Measurements from ENCODE around the gene TEX53. TPM values are rescaled to one million over a fixed set of nuclear protein-coding genes. Genes with fewer than 3 reads are reported as not detected.

Gene TEX53
- total RNA-seq, 2 donors from 2014 or later, result not detected

DNA sequence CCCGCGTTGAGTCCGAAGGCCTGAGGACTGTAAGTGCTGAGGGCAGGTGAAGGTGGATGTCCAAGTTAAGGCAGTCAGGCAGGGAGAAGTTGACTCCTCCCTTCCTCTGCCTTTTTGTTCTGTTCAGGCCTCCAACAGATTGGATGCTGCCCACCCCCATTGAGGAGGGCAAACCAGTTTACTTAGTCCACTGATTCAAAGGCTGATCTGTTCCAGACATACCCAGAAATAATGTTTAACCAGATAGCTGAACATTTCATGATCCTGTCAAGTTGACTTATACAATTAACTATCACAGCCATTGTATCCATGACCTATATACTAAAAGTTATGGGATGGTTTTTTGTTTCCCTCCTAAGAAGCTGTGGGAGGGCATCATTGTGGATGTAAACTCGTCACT is 32.7 kb upstream of the TEX53 start:
- TF ChIP-seq, protein P1, sequence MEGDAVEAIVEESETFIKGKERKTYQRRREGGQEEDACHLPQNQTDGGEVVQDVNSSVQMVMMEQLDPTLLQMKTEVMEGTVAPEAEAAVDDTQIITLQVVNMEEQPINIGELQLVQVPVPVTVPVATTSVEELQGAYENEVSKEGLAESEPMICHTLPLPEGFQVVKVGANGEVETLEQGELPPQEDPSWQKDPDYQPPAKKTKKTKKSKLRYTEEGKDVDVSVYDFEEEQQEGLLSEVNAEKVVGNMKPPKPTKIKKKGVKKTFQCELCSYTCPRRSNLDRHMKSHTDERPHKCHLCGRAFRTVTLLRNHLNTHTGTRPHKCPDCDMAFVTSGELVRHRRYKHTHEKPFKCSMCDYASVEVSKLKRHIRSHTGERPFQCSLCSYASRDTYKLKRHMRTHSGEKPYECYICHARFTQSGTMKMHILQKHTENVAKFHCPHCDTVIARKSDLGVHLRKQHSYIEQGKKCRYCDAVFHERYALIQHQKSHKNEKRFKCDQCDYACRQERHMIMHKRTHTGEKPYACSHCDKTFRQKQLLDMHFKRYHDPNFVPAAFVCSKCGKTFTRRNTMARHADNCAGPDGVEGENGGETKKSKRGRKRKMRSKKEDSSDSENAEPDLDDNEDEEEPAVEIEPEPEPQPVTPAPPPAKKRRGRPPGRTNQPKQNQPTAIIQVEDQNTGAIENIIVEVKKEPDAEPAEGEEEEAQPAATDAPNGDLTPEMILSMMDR (IDR thresholded peaks at IDR 0.05), result no peak
- H3K9me3 ChIP-seq, result no peaks in the 10 kb centered on the region
- no peak overlapping the region for H3K4me3 ChIP-seq
- no peaks in the 10 kb centered on the region for H3K36me3 ChIP-seq
- no peak for DNase-seq (ENCODE audit: low spot score)
- H3K4me1 ChIP-seq, result no peaks in the 10 kb centered on the region
- no peaks in the 10 kb centered on the region for H3K27me3 ChIP-seq
- no peak overlapping the region for H3K27ac ChIP-seq

DNA sequence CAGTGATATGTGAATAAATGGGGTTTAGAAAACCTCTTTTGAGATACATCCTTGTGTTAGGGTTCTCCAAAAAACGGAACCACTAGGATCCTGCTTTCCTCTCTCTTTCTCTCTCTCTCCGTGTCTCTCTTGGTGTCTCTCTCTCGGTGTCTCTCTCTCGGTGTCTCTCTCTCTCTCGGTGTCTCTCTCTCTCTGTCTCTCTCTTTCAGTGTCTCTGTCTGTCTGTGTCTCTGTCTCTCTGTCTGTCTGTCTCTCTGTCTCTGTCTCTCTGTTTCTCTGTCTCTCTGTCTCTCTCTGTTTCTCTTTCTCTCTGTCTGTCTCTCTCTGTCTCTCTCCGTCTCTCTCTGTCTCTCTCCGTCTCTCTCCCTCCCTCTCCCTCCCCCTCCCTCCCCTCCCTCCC is 32.2 kb upstream of the TEX53 start:
- Histone ChIP-seq H3K4me1 (no peaks in the 10 kb centered on the region), H3K27me3 (no peaks in the 10 kb centered on the region)
- TF ChIP-seq, protein P1 (IDR thresholded peaks at IDR 0.05), result no peak

DNA sequence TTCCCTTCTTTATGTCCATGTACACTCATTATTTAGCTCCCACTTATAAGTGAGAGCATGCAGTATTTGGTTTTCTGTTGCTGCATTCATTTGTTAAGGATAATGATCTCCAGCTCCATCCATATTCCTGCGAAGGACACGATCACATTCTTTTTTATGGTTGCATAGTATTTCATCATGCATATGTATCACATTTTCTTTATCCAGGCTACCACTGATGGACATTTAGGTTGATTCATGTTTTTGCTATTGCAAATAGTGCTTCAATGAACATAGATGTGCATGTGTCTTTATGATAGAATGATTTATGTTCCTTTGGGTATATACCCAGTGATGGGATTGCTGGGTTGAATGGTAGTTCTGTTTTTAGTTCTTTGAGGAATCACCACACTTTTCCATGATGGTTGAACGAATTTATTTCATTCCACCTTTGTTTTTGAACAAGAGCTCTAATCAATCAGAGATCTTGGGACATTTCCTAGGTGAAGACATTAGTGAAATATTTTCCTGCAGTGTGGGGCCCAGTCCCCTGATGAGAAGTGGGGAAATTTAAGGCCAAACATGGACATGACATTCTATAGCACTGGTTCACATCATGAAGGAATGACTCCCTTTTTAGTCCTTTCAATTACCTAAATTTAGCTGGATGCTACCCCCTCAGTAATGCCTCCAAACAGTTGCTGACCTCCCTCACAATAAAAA is 31.5 kb upstream of the TEX53 start:
- Histone ChIP-seq H3K9me3 (no peaks in the 10 kb centered on the region), H3K27ac (no peak overlapping the region), H3K4me3 (no peak overlapping the region), H3K27me3 (no peaks in the 10 kb centered on the region), H3K4me1 (no peaks in the 10 kb centered on the region), H3K36me3 (no peaks in the 10 kb centered on the region)
- TF ChIP-seq, protein P1 (IDR thresholded peaks at IDR 0.05), result no peak
- DNase-seq (ENCODE audit: low spot score), result no peak

More for the DNA sequence above, 32.2 kb upstream of the TEX53 start:
- DNase-seq (ENCODE audit: low spot score), result no peak
- Histone ChIP-seq H3K9me3 (no peaks in the 10 kb centered on the region), H3K36me3 (no peaks in the 10 kb centered on the region), H3K4me3 (no peak overlapping the region), H3K27ac (no peak overlapping the region)

DNA sequence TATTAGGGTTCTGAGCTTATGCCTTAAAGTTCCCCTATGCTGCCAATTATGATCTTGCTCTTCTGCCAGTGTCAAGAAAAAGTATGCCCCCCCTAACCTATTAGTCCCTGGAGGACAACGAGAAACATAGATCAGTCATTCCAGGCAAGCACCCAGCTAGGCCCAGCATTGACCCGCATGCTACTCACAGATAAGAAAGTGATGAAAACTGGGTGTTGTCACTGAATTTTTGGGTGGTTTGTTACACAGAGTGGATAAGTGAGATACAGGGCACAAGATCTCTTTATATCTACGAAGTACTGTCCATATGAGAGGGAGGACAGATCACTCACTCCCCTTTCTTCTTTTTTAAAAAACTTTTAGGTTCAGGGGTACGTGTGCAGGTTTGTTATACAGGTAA is 30.8 kb upstream of the TEX53 start:
- no peak overlapping the region for H3K27ac ChIP-seq
- H3K27me3 ChIP-seq, result no peaks in the 10 kb centered on the region
- H3K4me1 ChIP-seq, result no peaks in the 10 kb centered on the region
- no peak for DNase-seq (ENCODE audit: low spot score)
- no peak overlapping the region for H3K4me3 ChIP-seq
- TF ChIP-seq, protein P1 (IDR thresholded peaks at IDR 0.05), result no peak
- no peaks in the 10 kb centered on the region for H3K9me3 ChIP-seq
- H3K36me3 ChIP-seq, result no peaks in the 10 kb centered on the region

DNA sequence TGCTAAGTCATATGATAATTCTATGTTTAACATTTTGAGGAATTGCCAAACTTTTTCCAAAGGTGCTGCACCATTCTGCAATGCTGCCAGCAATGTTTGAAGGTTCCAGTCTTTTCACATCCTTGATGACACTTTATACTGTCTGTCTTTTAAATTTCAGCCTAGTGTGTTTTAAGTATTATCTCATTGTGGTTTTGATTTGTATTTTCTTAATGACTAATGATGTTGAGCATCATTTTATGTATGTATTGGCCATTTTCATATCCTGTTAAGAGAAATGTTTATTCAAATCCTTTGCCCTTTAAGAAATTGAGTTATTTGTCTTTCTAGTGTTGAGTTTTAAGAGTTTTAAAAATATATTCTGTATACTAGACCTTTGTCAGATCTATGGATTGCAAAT is 29.4 kb upstream of the TEX53 start:
- Histone ChIP-seq H3K4me3 (no peak overlapping the region), H3K4me1 (no peaks in the 10 kb centered on the region), H3K27ac (no peak overlapping the region), H3K27me3 (no peaks in the 10 kb centered on the region), H3K9me3 (no peaks in the 10 kb centered on the region), H3K36me3 (no peaks in the 10 kb centered on the region)
- no peak for DNase-seq (ENCODE audit: low spot score)
- TF ChIP-seq, protein P1 (IDR thresholded peaks at IDR 0.05), result no peak

DNA sequence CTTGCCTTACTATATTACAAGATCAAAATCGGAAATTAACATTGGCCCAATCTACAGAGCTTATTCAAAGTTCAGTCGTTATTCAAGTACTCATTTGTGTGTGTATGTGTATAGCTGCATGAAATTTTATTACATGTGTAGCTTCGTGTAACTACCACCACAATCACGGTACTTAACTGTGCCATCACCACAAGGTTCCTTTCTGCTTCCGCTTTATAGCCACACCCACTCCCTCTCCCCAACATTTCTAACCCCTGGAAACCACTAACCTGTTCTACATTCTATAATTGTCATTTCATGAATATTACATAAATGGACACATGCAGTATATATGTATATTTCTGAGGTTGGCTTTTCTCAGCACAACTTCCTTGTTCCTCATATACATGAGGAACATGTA is 28.3 kb upstream of the TEX53 start:
- H3K27ac ChIP-seq, result no peak overlapping the region
- no peaks in the 10 kb centered on the region for H3K9me3 ChIP-seq
- no peak overlapping the region for H3K4me3 ChIP-seq
- H3K4me1 ChIP-seq, result no peaks in the 10 kb centered on the region
- DNase-seq (ENCODE audit: low spot score), result no peak
- H3K36me3 ChIP-seq, result no peaks in the 10 kb centered on the region
- TF ChIP-seq, protein P1 (IDR thresholded peaks at IDR 0.05), result no peak
- no peaks in the 10 kb centered on the region for H3K27me3 ChIP-seq

Measured in right atrium auricular region (tissue), 2 donors.